Endodermal cell (in vitro differentiated cells): ENCODE data around the gene ADGRB3. TPM values are rescaled to one million over a fixed set of nuclear protein-coding genes. Genes with fewer than 3 reads are reported as not detected.

Source experiments
- DNase-seq: peaks from one replicate; pipeline ENCODE4 v3.0.0-alpha.2; 2017
- H3K27ac ChIP-seq: 2 replicates; pipeline ENCODE4 v1.5.1; 2013; ENCODE audit warnings: mild to moderate bottlenecking, low read depth, low read length, moderate library complexity
- H3K27me3 ChIP-seq: 2 replicates; pipeline ENCODE4 v1.6.1; 2013; ENCODE audit warnings: mild to moderate bottlenecking, low read length, moderate library complexity; ENCODE audit not compliant: insufficient read depth, control insufficient read depth, poor library complexity, severe bottlenecking
- H3K36me3 ChIP-seq: 2 replicates; pipeline ENCODE4 v1.7.0; 2013; ENCODE audit warnings: mild to moderate bottlenecking, low read length, moderate library complexity; ENCODE audit not compliant: control insufficient read depth, insufficient read depth
- H3K4me1 ChIP-seq: one replicate; pipeline ENCODE4 v1.7.0; 2013; ENCODE audit warnings: low read length; ENCODE audit not compliant: control insufficient read depth, insufficient read depth
- H3K4me3 ChIP-seq: 2 replicates; pipeline ENCODE4 v1.5.1; 2013; ENCODE audit warnings: mild to moderate bottlenecking, low read length, moderate library complexity
- H3K9ac ChIP-seq: 2 replicates; pipeline ENCODE4 v1.6.1; 2013; ENCODE audit warnings: mild to moderate bottlenecking, low read length, moderate library complexity; ENCODE audit not compliant: poor library complexity, severe bottlenecking; ENCODE audit errors: extremely low read depth
- H3K9me3 ChIP-seq: 2 replicates; pipeline ENCODE4 v1.6.1; 2013; ENCODE audit warnings: mild to moderate bottlenecking, low read length, moderate library complexity; ENCODE audit not compliant: control insufficient read depth
- H3K27ac Mint-ChIP-seq: 2 replicates; pipeline ENCODE4 v1.8.0; 2020; ENCODE audit warnings: mixed read lengths
- H3K27me3 Mint-ChIP-seq: 2 replicates; pipeline ENCODE4 v1.8.0; 2021; ENCODE audit warnings: mild to moderate bottlenecking, mixed read lengths; ENCODE audit not compliant: insufficient read depth
- H3K36me3 Mint-ChIP-seq: 2 replicates; pipeline ENCODE4 v1.8.0; 2020; ENCODE audit warnings: low read depth, mixed read lengths
- H3K4me1 Mint-ChIP-seq: 2 replicates; pipeline ENCODE4 v1.8.0; 2020; ENCODE audit warnings: mixed read lengths
- H3K4me3 Mint-ChIP-seq: 2 replicates; pipeline ENCODE4 v1.8.0; 2020; ENCODE audit warnings: mild to moderate bottlenecking, moderate library complexity, mixed read lengths
- H3K9me3 Mint-ChIP-seq: 2 replicates; pipeline ENCODE4 v1.8.0; 2020; ENCODE audit warnings: mild to moderate bottlenecking, mixed read lengths
- WGBS, 2 experiments: methylation state at CpG; one replicate each; pipeline versions ENCODE4 v1.1.5 to v1.1.7; 2013; ENCODE audit warnings: missing lambda C conversion rate in 2 of 2, mixed read lengths in 1 of 2; ENCODE audit not compliant: insufficient coverage in 1 of 2, insufficient read length in 1 of 2; 5-methylcytosine and 5-hydroxymethylcytosine counted together
- long read RNA-seq, 4 experiments: library from polyadenylated mRNA in 2 of 4; library from RNA in 1 of 4; library from capped mRNA in 1 of 4; stranded (forward) in 3 of 4; unstranded in 1 of 4; transcript quantifications; one replicate each; pipeline ENCODE4 v2.0.0, GENCODE V29; 2020 to 2021; ENCODE audit warnings: inconsistent platforms in 1 of 4
- polyA plus RNA-seq, 2 experiments: library from polyadenylated mRNA; stranded (reverse); fragments of 50-300 nt; gene quantifications; one replicate each; pipeline ENCODE4 v1.2.3, GENCODE V29; 2013
- total RNA-seq, 2 donors: library from RNA; stranded (reverse); fragmentation: NEBNext Ultra II Directional in 1 of 2; extraction: Animal tissue kit (Norgen Biotek cat#: 25700) in 1 of 2; gene quantifications; 2 replicates in 1 of 2; 3 replicates in 1 of 2; pipeline ENCODE4 v1.2.1, GENCODE V29; 2021
- TF ChIP-seq, protein P1 (sequence below): fragments of 200-600 bp; sonication (generic); conservative IDR thresholded peaks from 2 replicates; pipeline ENCODE4 v1.5.0; 2021; ENCODE audit warnings: antibody characterized with exemption, mild to moderate bottlenecking

The ADGRB3 gene
- total RNA-seq: 1 to 10 TPM in 1 of 2 donors, under 1 TPM in 1; 0.33 to 1.3 TPM
- polyA plus RNA-seq (2013, experiment 1 of 2): 5.0 TPM
- polyA plus RNA-seq (2013, experiment 2 of 2): 3.6 TPM
- long read RNA-seq, experiment 1, partial matches to known transcripts: 0 of 1 reads
- long read RNA-seq, experiment 1, other reads (novel, unspliced or antisense): 1 of 1 reads
- long read RNA-seq, experiment 2, partial matches to known transcripts: 1 of 2 reads
- long read RNA-seq, experiment 2, other reads (novel, unspliced or antisense): 1 of 2 reads
- long read RNA-seq, experiment 3, partial matches to known transcripts: 0 of 1 reads
- long read RNA-seq, experiment 3, other reads (novel, unspliced or antisense): 1 of 1 reads
- long read RNA-seq, experiment 4, partial matches to known transcripts: 0 of 2 reads
- long read RNA-seq, experiment 4, other reads (novel, unspliced or antisense): 2 of 2 reads

DNA sequence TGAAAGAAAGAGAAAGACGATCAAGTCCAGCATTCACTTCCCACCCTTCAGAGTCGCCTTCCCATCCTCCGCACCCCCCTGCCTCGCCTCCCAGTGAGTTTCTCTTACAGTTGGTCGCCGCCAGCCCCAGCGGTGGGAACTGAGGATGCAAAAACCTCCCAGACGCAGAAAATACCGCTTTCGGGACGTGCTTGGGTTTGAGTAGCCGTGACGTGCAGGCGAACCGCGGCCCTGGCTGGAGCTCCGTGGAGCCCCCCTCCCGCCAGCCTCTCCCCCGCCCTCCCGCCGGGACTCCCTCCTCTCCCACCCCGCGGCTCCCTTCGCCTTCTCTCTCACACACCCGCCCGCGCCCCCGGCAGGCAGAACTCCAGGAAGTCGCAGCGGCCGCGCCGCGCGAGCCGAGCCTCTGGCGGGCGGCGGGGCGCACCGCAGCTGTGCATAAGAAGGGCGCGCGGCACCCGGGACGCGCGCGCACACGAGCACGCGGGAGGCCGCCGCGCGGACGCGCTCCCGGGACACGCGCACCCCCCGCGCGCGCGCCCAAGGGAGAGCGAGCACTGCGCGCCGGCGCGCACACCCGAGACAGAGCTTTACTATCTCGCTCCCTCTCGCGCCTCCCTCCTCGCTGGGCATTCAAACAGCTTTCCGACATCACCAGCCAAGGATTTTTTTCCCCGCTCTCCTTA lies at the start of gene ADGRB3:
ADGRB3 (plus strand) TSS at position 557 of the 686 bp plus-strand sequence. CDS start 3,394 bp downstream, outside the sequence.
- Histone ChIP-seq H3K27ac (peak within 1 kb of the TSS; percentile 81), H3K4me3 (peak within 1 kb of the TSS; percentile 88), H3K9me3 (no peaks in the 10 kb centered on the region), H3K4me1 (peaks cover 6% of the 10 kb centered on the region), H3K27me3 (peaks cover 72% of the 10 kb centered on the region), H3K36me3 (no peaks in the 10 kb centered on the region), H3K9ac (peak within 1 kb of the TSS; percentile 61)
- Mint-ChIP-seq H3K27ac (peak within 1 kb of the TSS; percentile 64), H3K27me3 (peaks cover 81% of the 10 kb centered on the region), H3K4me1 (peaks cover 22% of the 10 kb centered on the region), H3K4me3 (peak within 1 kb of the TSS; percentile 69), H3K9me3 (no peaks in the 10 kb centered on the region), H3K36me3 (no peaks in the 10 kb centered on the region)
- DNase-seq: peak; percentile 88
- TF ChIP-seq, protein P1, sequence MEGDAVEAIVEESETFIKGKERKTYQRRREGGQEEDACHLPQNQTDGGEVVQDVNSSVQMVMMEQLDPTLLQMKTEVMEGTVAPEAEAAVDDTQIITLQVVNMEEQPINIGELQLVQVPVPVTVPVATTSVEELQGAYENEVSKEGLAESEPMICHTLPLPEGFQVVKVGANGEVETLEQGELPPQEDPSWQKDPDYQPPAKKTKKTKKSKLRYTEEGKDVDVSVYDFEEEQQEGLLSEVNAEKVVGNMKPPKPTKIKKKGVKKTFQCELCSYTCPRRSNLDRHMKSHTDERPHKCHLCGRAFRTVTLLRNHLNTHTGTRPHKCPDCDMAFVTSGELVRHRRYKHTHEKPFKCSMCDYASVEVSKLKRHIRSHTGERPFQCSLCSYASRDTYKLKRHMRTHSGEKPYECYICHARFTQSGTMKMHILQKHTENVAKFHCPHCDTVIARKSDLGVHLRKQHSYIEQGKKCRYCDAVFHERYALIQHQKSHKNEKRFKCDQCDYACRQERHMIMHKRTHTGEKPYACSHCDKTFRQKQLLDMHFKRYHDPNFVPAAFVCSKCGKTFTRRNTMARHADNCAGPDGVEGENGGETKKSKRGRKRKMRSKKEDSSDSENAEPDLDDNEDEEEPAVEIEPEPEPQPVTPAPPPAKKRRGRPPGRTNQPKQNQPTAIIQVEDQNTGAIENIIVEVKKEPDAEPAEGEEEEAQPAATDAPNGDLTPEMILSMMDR: peak; percentile 46
- WGBS, 2 experiments: 0 to 2% methylated on average over 8 to 79 of the region's 79 CpGs

DNA sequence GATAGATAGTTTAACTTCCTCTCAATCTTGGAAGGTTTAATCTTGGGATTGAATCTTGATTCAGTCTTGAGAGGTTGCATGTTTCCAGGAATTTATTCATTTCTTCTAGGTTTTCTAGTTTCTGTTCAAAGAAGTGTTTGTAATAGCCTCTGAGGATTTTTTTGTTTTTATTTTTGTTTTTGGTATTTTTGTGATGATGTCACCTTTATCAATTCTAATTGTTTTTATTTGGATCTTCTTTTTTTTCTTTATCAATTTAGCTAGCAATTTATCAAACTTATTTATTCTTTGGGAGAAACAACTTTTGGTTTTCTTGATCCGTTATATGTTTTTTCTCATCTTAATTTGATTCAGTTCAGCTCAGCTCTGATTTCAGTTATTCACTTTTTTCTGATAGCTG lies 41.5 kb upstream of the ADGRB3 start:
- DNase-seq: no peak
- WGBS, 2 experiments: 100% methylated on average over 1 of the region's 1 CpG; no CpG with 5 or more reads in 1 of the 2 experiments
- Histone ChIP-seq H3K27me3 (no peaks in the 10 kb centered on the region), H3K4me3 (no peak overlapping the region), H3K27ac (no peak overlapping the region), H3K9me3 (no peaks in the 10 kb centered on the region), H3K9ac (no peak overlapping the region), H3K36me3 (no peaks in the 10 kb centered on the region), H3K4me1 (no peaks in the 10 kb centered on the region)
- TF ChIP-seq, protein P1: no peak
- Mint-ChIP-seq H3K27me3 (no peaks in the 10 kb centered on the region), H3K9me3 (peaks cover 4% of the 10 kb centered on the region), H3K27ac (no peak overlapping the region), H3K36me3 (no peaks in the 10 kb centered on the region), H3K4me3 (no peak overlapping the region), H3K4me1 (no peaks in the 10 kb centered on the region)

- Histone ChIP-seq H3K4me3 (no peak overlapping the region), H3K27ac (no peak overlapping the region), H3K4me1 (no peaks in the 10 kb centered on the region), H3K9me3 (no peaks in the 10 kb centered on the region), H3K27me3 (no peaks in the 10 kb centered on the region), H3K36me3 (no peaks in the 10 kb centered on the region), H3K9ac (no peak overlapping the region)
- Mint-ChIP-seq H3K36me3 (no peaks in the 10 kb centered on the region), H3K27me3 (no peaks in the 10 kb centered on the region), H3K27ac (no peak overlapping the region), H3K4me3 (no peak overlapping the region), H3K9me3 (peaks cover 3% of the 10 kb centered on the region), H3K4me1 (no peaks in the 10 kb centered on the region)
- TF ChIP-seq, protein P1: no peak
- no peak for DNase-seq
- 88% methylated on average over 3 of the region's 3 CpGs; no CpG with 5 or more reads in 1 of the 2 experiments for WGBS, 2 experiments
Measured at GRCh38 chr6:68597642-68598041, 37.4 kb upstream of the ADGRB3 start.
